ENCODE results near the gene NUMBL.

DNA sequence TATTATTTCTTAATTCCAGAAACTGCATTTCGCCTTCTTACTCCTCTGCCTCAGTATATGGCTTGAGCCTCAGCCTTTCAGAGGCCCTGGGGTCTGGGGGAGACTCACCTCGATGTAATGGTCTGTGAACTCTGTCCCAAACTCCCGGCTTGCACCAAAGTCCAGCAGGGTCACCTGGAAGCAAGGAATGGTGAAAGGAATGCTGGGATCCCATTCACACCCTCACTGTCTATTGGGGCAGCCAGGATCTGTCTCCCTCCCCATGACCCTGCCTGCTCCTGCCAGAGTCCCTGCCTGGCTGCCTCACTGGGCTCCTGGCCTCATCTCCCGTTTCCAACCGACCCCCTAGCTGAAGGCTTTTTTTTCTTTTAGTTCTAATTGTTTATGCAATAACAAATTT is 5.4 kb upstream of the NUMBL start:
- TF ChIP-seq, protein P1, sequence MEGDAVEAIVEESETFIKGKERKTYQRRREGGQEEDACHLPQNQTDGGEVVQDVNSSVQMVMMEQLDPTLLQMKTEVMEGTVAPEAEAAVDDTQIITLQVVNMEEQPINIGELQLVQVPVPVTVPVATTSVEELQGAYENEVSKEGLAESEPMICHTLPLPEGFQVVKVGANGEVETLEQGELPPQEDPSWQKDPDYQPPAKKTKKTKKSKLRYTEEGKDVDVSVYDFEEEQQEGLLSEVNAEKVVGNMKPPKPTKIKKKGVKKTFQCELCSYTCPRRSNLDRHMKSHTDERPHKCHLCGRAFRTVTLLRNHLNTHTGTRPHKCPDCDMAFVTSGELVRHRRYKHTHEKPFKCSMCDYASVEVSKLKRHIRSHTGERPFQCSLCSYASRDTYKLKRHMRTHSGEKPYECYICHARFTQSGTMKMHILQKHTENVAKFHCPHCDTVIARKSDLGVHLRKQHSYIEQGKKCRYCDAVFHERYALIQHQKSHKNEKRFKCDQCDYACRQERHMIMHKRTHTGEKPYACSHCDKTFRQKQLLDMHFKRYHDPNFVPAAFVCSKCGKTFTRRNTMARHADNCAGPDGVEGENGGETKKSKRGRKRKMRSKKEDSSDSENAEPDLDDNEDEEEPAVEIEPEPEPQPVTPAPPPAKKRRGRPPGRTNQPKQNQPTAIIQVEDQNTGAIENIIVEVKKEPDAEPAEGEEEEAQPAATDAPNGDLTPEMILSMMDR (IDR thresholded peaks at IDR 0.05), result no peak
- no peak for TF ChIP-seq POLR2A (IDR thresholded peaks at IDR 0.05)

Data from heart left ventricle (tissue), 13 donors.